ENCODE measurements around the gene GABRA5.

GABRA5 gene

GRCh38 chr15:26971271-26972018, 104.6 kb downstream of the GABRA5 start:
- ChIA-PET POLR2A (no interaction called here), CTCF (no interaction called here)
- no peak for TF ChIP-seq CTCF (IDR thresholded peaks at IDR 0.05; ENCODE audit: control extremely low read depth, extremely low read depth, low read depth, missing control alignments)
- DNase-seq (ENCODE audit: extremely low spot score) = no peak

DNA sequence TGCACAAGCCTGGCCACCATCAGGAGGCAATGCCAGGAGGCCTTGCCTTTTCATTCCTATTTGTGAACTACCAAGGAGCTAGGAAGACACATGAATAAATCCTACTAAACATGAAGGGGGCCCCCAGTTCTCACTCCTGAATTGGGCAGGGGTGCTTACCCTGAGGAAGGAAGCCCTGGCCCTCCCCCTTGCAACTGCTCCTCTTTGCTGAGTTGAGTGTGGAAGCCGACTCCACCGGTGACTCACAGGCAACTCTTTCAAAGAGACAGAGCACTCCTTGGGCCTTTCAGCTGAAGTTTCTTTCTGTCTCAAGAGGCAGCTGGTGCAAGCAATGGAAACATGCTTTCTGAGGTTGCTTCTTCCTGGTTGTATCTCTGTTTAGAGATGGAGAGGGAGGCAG, 105.8 kb downstream of the GABRA5 start:
- POLR2A ChIA-PET = no interaction called here
- CTCF ChIA-PET = no interaction called here

DNA sequence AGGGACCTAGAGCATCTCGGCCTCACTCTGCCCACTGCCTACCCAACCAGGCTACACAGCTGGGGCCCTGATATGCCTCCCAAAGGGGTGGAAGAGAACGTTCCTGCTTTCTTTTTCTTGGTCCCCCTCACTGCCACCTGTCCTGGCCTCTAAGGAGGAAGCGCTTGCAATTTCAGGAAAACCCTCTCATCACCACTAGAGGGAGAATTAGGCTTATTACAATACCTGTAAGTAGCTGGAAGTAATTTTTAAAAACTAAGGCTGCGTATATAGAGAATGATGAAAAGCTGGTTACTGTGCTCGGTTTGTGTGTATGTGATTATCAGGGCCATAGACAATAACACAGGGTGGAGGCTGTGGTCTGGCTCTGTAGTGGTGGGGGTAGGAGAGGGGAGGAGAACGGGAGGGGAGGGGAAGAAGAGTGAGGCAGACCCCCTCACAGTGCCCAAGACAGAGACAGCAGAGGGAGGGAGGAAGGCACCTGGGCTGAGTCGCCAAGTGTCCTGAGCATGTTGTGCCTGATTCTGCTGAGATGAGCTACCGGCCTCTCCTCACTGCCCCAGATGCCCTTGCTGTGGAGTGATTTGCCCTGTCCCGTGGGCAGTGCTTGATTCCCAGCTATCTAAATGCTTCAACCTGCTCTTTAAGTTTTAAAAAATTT, 107.4 kb downstream of the GABRA5 start:
- CTCF ChIA-PET = no interaction called here
- no peak for DNase-seq (ENCODE audit: extremely low spot score)
- TF ChIP-seq CTCF (IDR thresholded peaks at IDR 0.05; ENCODE audit: control extremely low read depth, extremely low read depth, low read depth, missing control alignments) = peak; percentile 4

More for the DNA sequence above, 105.8 kb downstream of the GABRA5 start:
- no peak for DNase-seq (ENCODE audit: extremely low spot score)
- TF ChIP-seq CTCF (IDR thresholded peaks at IDR 0.05; ENCODE audit: control extremely low read depth, extremely low read depth, low read depth, missing control alignments) = no peak

DNA sequence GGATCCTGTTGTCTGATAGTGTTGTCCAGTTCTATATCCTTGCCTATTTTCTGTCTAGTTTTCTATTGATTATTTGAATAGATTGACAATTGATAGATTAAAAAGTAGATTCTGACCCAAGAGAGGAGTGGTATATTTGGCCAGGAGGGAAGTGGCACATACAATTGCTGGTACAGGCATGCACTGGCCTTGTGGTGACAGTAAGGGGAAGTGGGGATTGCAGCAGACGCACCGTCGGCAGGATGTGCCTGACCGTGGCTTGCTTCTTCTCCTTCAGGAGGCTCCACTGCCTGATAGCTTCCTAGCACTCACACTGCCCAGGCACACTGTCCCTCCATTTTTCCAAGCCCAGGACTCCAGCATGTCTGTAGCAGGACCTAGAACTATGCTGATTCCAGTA, 114.6 kb downstream of the GABRA5 start:
- no peak for TF ChIP-seq CTCF (IDR thresholded peaks at IDR 0.05; ENCODE audit: control extremely low read depth, extremely low read depth, low read depth, missing control alignments)
- DNase-seq (ENCODE audit: extremely low spot score) = no peak
- ChIA-PET POLR2A (no interaction called here), CTCF (no interaction called here)

More for the DNA sequence above, 107.4 kb downstream of the GABRA5 start:
- POLR2A ChIA-PET = no interaction called here

DNA sequence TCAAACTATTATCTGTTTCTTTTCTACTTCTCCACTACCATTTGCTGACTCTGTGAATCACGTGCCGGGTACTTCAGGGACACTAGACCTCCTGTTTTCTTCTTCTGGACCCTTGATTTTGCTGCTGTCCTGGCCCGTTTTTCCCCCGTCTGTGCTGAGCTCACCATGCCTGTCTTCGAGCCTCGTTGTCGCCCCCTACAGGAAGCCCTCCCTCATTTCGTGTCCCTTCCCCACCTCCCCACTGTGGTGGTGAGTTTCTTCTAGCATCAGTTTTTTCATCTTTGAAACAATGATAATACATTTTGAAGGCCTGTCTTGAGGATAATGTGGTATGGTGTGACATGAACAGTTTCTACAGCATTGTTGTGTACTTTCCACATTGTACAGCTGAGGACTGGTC, 117.0 kb downstream of the GABRA5 start:
- TF ChIP-seq CTCF (IDR thresholded peaks at IDR 0.05; ENCODE audit: control extremely low read depth, extremely low read depth, low read depth, missing control alignments) = no peak
- DNase-seq (ENCODE audit: extremely low spot score) = no peak
- ChIA-PET POLR2A (no interaction called here), CTCF (no interaction called here)

- ChIA-PET POLR2A (no interaction called here), CTCF (no interaction called here)
- no peak for TF ChIP-seq CTCF (IDR thresholded peaks at IDR 0.05; ENCODE audit: control extremely low read depth, extremely low read depth, low read depth, missing control alignments)
- no peak for DNase-seq (ENCODE audit: extremely low spot score)
These were observed 118.2 kb downstream of the GABRA5 start for GRCh38 chr15:26985050-26985449.

Data from GM10248 (cell line).